ENCODE results near the gene ALOX5.

DNA sequence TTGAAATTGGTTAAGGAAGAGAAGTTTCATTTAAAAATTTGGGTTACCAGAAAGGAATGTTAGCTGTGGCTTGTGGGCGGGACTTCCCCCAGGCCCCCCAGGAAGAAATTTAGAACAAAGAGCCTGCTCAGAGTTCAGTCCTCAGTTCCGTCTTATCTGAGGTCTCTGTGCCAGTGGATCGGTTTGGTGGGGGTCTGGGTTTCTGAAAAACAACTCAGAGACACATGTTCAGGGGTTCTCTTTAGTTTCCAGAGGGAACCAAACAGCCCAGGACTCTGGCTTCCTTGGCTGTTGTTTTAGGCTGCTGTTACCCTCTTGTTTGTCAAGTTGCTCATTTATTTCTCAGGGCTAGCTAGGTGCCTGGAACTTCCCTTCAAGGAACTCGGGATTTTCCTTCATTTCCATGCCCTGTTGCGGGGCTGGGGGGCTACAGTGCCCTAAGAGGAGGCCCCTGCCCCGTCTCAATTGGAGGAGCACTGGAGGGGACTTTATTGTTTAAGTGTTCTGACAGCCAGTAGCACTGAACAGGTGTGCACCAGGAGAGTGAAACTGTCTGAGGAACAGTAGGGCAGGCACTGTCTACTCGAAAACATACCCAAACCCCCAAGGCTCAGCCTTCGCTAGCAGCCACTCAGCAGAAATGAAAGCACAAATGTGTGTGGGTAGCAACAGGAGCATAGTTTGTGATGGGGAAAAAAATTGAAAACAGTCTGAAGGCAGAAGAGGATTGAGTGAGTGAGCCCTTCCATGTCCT, 59.9 kb downstream of the ALOX5 start:
- TF ChIP-seq, protein P1, sequence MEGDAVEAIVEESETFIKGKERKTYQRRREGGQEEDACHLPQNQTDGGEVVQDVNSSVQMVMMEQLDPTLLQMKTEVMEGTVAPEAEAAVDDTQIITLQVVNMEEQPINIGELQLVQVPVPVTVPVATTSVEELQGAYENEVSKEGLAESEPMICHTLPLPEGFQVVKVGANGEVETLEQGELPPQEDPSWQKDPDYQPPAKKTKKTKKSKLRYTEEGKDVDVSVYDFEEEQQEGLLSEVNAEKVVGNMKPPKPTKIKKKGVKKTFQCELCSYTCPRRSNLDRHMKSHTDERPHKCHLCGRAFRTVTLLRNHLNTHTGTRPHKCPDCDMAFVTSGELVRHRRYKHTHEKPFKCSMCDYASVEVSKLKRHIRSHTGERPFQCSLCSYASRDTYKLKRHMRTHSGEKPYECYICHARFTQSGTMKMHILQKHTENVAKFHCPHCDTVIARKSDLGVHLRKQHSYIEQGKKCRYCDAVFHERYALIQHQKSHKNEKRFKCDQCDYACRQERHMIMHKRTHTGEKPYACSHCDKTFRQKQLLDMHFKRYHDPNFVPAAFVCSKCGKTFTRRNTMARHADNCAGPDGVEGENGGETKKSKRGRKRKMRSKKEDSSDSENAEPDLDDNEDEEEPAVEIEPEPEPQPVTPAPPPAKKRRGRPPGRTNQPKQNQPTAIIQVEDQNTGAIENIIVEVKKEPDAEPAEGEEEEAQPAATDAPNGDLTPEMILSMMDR (conservative IDR thresholded peaks at IDR 0.05; ENCODE audit: low read length) = no peak
- no peak for TF ChIP-seq EZH2phosphoT487 (IDR thresholded peaks at IDR 0.05; ENCODE audit: borderline replicate concordance)
